NCI-H2107 treated with DMSO at 0.1 percent for 48 hours (cell line): ENCODE measurements around the gene LRP1B.
"Not testable (repeated sequence)": the region's sequence is repeated elsewhere in the genome, so short reads cannot be mapped to it uniquely, and the experiment has no call there.

Experiments used
- DNase-seq: peaks from one replicate; lab custom pipeline; 2025; ENCODE audit not compliant: unreplicated experiment; lab: John Stamatoyannopoulos, UW

LRP1B gene

GRCh38 chr2:141187075-141187439, 943.8 kb downstream of the LRP1B start:
- no peak for DNase-seq

- DNase-seq: no peak
These were observed 944.3 kb downstream of the LRP1B start for GRCh38 chr2:141186413-141187074.

GRCh38 chr2:141182246-141182645, 948.6 kb downstream of the LRP1B start:
- no peak for DNase-seq

- DNase-seq: not testable (repeated sequence)
These were observed 961.7 kb downstream of the LRP1B start for GRCh38 chr2:141169117-141169516.

- DNase-seq: no peak
These were observed 968.5 kb downstream of the LRP1B start for GRCh38 chr2:141162314-141162713.

GRCh38 chr2:141151611-141152286, 979.1 kb downstream of the LRP1B start:
- no peak for DNase-seq

GRCh38 chr2:141142025-141142424, 988.8 kb downstream of the LRP1B start:
- no peak for DNase-seq

- no peak for DNase-seq
These were observed 993.6 kb downstream of the LRP1B start for GRCh38 chr2:141137122-141137693.

- DNase-seq: no peak
These were observed 996.9 kb downstream of the LRP1B start for GRCh38 chr2:141133883-141134282.

- no peak for DNase-seq
These were observed 1005.4 kb downstream of the LRP1B start for GRCh38 chr2:141125432-141125831.

GRCh38 chr2:141118836-141119235, 1012.0 kb downstream of the LRP1B start:
- no peak for DNase-seq

GRCh38 chr2:141113301-141113700, 1017.5 kb downstream of the LRP1B start:
- DNase-seq: no peak

- DNase-seq: no peak
These were observed 1021.2 kb downstream of the LRP1B start for GRCh38 chr2:141109633-141110032.

- DNase-seq: no peak
These were observed 1025.1 kb downstream of the LRP1B start for GRCh38 chr2:141105763-141106162.

- no peak for DNase-seq
These were observed 1027.6 kb downstream of the LRP1B start for GRCh38 chr2:141103216-141103615.

GRCh38 chr2:141079231-141079630, 1051.6 kb downstream of the LRP1B start:
- no peak for DNase-seq

- DNase-seq: no peak
These were observed 1055.1 kb downstream of the LRP1B start for GRCh38 chr2:141075753-141076152.

- no peak for DNase-seq
These were observed 1062.6 kb downstream of the LRP1B start for GRCh38 chr2:141068053-141068682.

- no peak for DNase-seq
These were observed 1065.8 kb downstream of the LRP1B start for GRCh38 chr2:141065042-141065441.

GRCh38 chr2:141063406-141063805, 1067.4 kb downstream of the LRP1B start:
- DNase-seq: no peak

- DNase-seq: no peak
These were observed 1068.4 kb downstream of the LRP1B start for GRCh38 chr2:141062443-141062842.

GRCh38 chr2:141062031-141062430, 1068.8 kb downstream of the LRP1B start:
- DNase-seq: no peak
